ENCODE results near the gene M1AP. TPM values are rescaled to one million over a fixed set of nuclear protein-coding genes. Genes with fewer than 3 reads are reported as not detected.
A peak's percentile ranks its signal among the peaks of the same experiment; 100 is the strongest.

M1AP gene
- total RNA-seq, 1 experiment from 2014 or later: 7.6 TPM

GRCh38 chr2:74512744-74513604 lies 135.2 kb downstream of the M1AP start:
- DNase-seq: no peak
- H3K23me2 ChIP-seq (ENCODE audit: insufficient read length, low read depth, low read length, poor library complexity, severe bottlenecking): peaks cover 23% of the 10 kb centered on the region
- no peak overlapping the region for H2AFZ ChIP-seq (ENCODE audit: low read length)

More at GRCh38 chr2:74512744-74513604, 135.2 kb downstream of the M1AP start:
- Mint-ChIP-seq H3K4me1 (peaks cover 20 to 23% of the 10 kb centered on the region in 2 experiments), H3K4me3 (peak overlapping the region; percentile 34 to 74), H3K27me3 (ENCODE audit: low read depth) (peaks cover 94% of the 10 kb centered on the region), H3K36me3 (ENCODE audit: insufficient read depth in 1 of 3, low read depth in 3 of 3) (peaks cover 5 to 8% (median 6%) of the 10 kb centered on the region in 3 experiments; a peak in 6 of 7 replicates), H3K9me3 (peaks cover 13 to 17% of the 10 kb centered on the region in 2 experiments), H3K27ac (no peak overlapping the region)
- Histone ChIP-seq H3K9ac (ENCODE audit: extremely low read depth, insufficient read length, low read length) (no peak overlapping the region), H2AK5ac (ENCODE audit: insufficient read length, low read length) (no peak overlapping the region), H3K14ac (ENCODE audit: insufficient read depth, low read length) (no peak overlapping the region; the same call in 1 of the 2 replicates), H3K79me1 (ENCODE audit: insufficient read depth, low read depth, low read length, poor library complexity, severe bottlenecking) (no peaks in the 10 kb centered on the region), H2BK20ac (ENCODE audit: low read depth, low read length, poor library complexity, severe bottlenecking) (no peak overlapping the region), H2BK5ac (ENCODE audit: insufficient read length, low read length) (no peak overlapping the region), H4K8ac (replicated peaks; ENCODE audit: insufficient read length, low read depth, low read length) (no peak overlapping the region), H3K79me2 (ENCODE audit: insufficient read depth, low read length) (no peaks in the 10 kb centered on the region), H4K5ac (ENCODE audit: insufficient read length, low read depth, low read length) (no peak overlapping the region), H3K9me3 (ENCODE audit: control insufficient read depth, low read depth, low read length) (no peaks in the 10 kb centered on the region), H3K18ac (ENCODE audit: insufficient read length, low read depth, low read length) (no peak overlapping the region), H3K27ac (ENCODE audit: insufficient read length, low read depth, low read length) (no peak overlapping the region), H3T11ph (ENCODE audit: low read length) (no peak overlapping the region), H2BK120ac (ENCODE audit: low read depth, low read length, poor library complexity, severe bottlenecking) (no peak overlapping the region), H4K91ac (ENCODE audit: insufficient read length, low read depth, low read length) (no peak overlapping the region), H4K20me1 (ENCODE audit: control insufficient read depth, insufficient read depth, insufficient read length) (no peaks in the 10 kb centered on the region), H3K4me1 (ENCODE audit: insufficient read depth, low read length) (no peaks in the 10 kb centered on the region), H3K23ac (ENCODE audit: insufficient read length, low read depth, low read length) (no peak overlapping the region), H3K56ac (ENCODE audit: insufficient read length, low read depth, low read length) (no peak overlapping the region), H3K27me3 (ENCODE audit: insufficient read depth, low read length) (peaks cover 76% of the 10 kb centered on the region), H3K4me2 (ENCODE audit: insufficient read depth, insufficient read length, low read length) (peak overlapping the region; percentile 49), H2BK12ac (ENCODE audit: insufficient read length, low read depth, low read length) (no peak overlapping the region), H2BK15ac (ENCODE audit: low read depth, low read length) (no peak overlapping the region), H3K4ac (ENCODE audit: low read depth, low read length) (no peak overlapping the region)
- no CpG with 5 or more reads among the region's 36 CpGs for whole genome bisulfite sequencing (ENCODE audit: extremely low coverage, insufficient read length, low lambda C conversion rate)
- TF ChIP-seq, protein P1, sequence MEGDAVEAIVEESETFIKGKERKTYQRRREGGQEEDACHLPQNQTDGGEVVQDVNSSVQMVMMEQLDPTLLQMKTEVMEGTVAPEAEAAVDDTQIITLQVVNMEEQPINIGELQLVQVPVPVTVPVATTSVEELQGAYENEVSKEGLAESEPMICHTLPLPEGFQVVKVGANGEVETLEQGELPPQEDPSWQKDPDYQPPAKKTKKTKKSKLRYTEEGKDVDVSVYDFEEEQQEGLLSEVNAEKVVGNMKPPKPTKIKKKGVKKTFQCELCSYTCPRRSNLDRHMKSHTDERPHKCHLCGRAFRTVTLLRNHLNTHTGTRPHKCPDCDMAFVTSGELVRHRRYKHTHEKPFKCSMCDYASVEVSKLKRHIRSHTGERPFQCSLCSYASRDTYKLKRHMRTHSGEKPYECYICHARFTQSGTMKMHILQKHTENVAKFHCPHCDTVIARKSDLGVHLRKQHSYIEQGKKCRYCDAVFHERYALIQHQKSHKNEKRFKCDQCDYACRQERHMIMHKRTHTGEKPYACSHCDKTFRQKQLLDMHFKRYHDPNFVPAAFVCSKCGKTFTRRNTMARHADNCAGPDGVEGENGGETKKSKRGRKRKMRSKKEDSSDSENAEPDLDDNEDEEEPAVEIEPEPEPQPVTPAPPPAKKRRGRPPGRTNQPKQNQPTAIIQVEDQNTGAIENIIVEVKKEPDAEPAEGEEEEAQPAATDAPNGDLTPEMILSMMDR (conservative IDR thresholded peaks at IDR 0.05): no peak
